Astrocyte (in vitro differentiated cells and primary cell): ENCODE measurements around the gene GNGT1. TPM values are rescaled to one million over a fixed set of nuclear protein-coding genes. Genes with fewer than 3 reads are reported as not detected.
A peak's percentile ranks its signal among the peaks of the same experiment; 100 is the strongest.

Experiments
- DNase-seq: peaks from one replicate; pipeline ENCODE4 v3.0.0-alpha.2; 2010; ENCODE audit warnings: low read depth
- FAIRE-seq: peaks from 2 replicates; lab custom pipeline; 2011; peaks lifted over from hg19 to GRCh38; lab: Jason Lieb, UNC
- H2AFZ ChIP-seq: 2 replicates; pipeline ENCODE4 v1.6.0; 2012; ENCODE audit warnings: low read depth, low read length, inconsistent platforms
- H3K27ac ChIP-seq: 2 replicates; pipeline ENCODE4 v1.5.1; 2011; ENCODE audit warnings: low read depth, low read length, inconsistent platforms
- H3K27me3 ChIP-seq: 2 replicates; pipeline ENCODE4 v1.6.0; 2011; ENCODE audit warnings: low read length, inconsistent platforms; ENCODE audit not compliant: insufficient read depth
- H3K36me3 ChIP-seq: 2 replicates; pipeline ENCODE4 v1.5.1; 2011; ENCODE audit warnings: low read length, inconsistent platforms; ENCODE audit not compliant: insufficient read depth
- H3K4me1 ChIP-seq: 2 replicates; pipeline ENCODE4 v1.5.1; 2011; ENCODE audit warnings: low read length, inconsistent platforms; ENCODE audit not compliant: insufficient read depth
- H3K4me2 ChIP-seq: 2 replicates; pipeline ENCODE4 v1.6.0; 2012; ENCODE audit warnings: low read length, inconsistent platforms
- H3K4me3 ChIP-seq: 2 replicates; pipeline ENCODE4 v1.5.1; 2011; ENCODE audit warnings: low read depth, mild to moderate bottlenecking, low read length, inconsistent platforms; ENCODE audit not compliant: insufficient read depth
- H3K79me2 ChIP-seq: 2 replicates; pipeline ENCODE4 v1.6.0; 2012; ENCODE audit warnings: mild to moderate bottlenecking, low read length, inconsistent platforms; ENCODE audit not compliant: insufficient read depth
- H3K9ac ChIP-seq: 2 replicates; pipeline ENCODE4 v1.6.0; 2012; ENCODE audit warnings: mild to moderate bottlenecking, low read length, inconsistent platforms
- H3K9me3 ChIP-seq: 2 replicates; pipeline ENCODE4 v1.5.1; 2012; ENCODE audit warnings: low read depth, mild to moderate bottlenecking, low read length, inconsistent platforms; ENCODE audit not compliant: insufficient read depth
- H4K20me1 ChIP-seq: 2 replicates; pipeline ENCODE4 v1.6.0; 2012; ENCODE audit warnings: low read length, inconsistent platforms; ENCODE audit not compliant: insufficient read depth
- H3K27ac Mint-ChIP-seq: one replicate; pipeline ENCODE4 v1.8.0; 2021; ENCODE audit warnings: mild to moderate bottlenecking, mixed read lengths; ENCODE audit not compliant: unreplicated experiment
- H3K27me3 Mint-ChIP-seq: one replicate; pipeline ENCODE4 v1.8.0; 2021; ENCODE audit warnings: low read depth, mixed read lengths; ENCODE audit not compliant: unreplicated experiment
- H3K36me3 Mint-ChIP-seq: one replicate; pipeline ENCODE4 v1.8.0; 2021; ENCODE audit warnings: low read depth, mixed read lengths; ENCODE audit not compliant: unreplicated experiment
- H3K4me1 Mint-ChIP-seq: one replicate; pipeline ENCODE4 v1.8.0; 2021; ENCODE audit warnings: low read depth, mixed read lengths; ENCODE audit not compliant: unreplicated experiment
- H3K4me3 Mint-ChIP-seq: one replicate; pipeline ENCODE4 v1.8.0; 2021; ENCODE audit warnings: mild to moderate bottlenecking, moderate library complexity, mixed read lengths; ENCODE audit not compliant: unreplicated experiment
- H3K9me3 Mint-ChIP-seq: one replicate; pipeline ENCODE4 v1.8.0; 2021; ENCODE audit warnings: mild to moderate bottlenecking, mixed read lengths; ENCODE audit not compliant: unreplicated experiment
- EZH2 ChIP-seq: IDR thresholded peaks from 2 replicates; pipeline ENCODE4 v1.6.1; 2012; ENCODE audit warnings: mild to moderate bottlenecking, low read length, inconsistent platforms; ENCODE audit not compliant: insufficient read depth
- total RNA-seq: library from RNA; stranded (reverse); gene quantifications from 2 replicates; pipeline ENCODE4 v1.2.1, GENCODE V29; 2021
- TF ChIP-seq, protein P1 (sequence below): IDR thresholded peaks from 2 replicates; pipeline ENCODE4 v1.5.1; 2011; ENCODE audit warnings: low read depth, mild to moderate bottlenecking, inconsistent platforms, low read length, moderate library complexity; ENCODE audit not compliant: insufficient read depth

Gene GNGT1
- total RNA-seq, 1 donor from 2014 or later: not detected

DNA sequence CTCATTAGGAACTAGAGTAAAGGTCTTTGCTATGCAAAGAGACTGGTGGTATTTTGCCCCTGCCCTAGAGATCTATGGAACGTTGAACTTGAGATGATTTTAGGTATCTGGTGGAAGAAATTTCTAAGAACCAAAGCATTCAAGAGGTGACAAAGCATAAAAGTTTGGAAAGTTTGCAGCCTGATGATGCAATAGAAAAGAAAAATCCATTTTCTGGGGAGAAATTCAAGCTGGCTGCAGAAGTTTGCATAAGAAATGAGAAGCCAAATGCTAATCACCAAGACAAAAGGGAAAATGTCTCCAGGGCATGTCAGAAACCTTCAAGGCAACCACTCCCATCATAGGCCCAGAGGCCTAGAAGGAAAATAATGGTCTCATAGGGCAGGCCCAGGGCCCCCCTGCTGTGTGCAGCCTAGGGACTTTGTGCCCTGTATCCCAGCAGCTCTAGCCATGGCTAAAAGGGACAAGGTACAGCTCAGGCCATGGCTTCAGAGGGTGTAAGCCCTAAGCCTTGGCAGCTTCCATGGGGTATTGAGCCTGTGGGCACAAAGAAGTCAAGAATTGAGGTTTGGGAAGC lies 32.3 kb upstream of the GNGT1 start:
- H4K20me1 ChIP-seq: no peaks in the 10 kb centered on the region
- no peaks in the 10 kb centered on the region for H3K9me3 ChIP-seq
- no peaks in the 10 kb centered on the region for H3K27me3 ChIP-seq
- no peak overlapping the region for H3K4me3 ChIP-seq
- no peak overlapping the region for H3K9ac ChIP-seq
- H3K27ac ChIP-seq: no peak overlapping the region
- H3K79me2 ChIP-seq: no peaks in the 10 kb centered on the region
- TF ChIP-seq, protein P1, sequence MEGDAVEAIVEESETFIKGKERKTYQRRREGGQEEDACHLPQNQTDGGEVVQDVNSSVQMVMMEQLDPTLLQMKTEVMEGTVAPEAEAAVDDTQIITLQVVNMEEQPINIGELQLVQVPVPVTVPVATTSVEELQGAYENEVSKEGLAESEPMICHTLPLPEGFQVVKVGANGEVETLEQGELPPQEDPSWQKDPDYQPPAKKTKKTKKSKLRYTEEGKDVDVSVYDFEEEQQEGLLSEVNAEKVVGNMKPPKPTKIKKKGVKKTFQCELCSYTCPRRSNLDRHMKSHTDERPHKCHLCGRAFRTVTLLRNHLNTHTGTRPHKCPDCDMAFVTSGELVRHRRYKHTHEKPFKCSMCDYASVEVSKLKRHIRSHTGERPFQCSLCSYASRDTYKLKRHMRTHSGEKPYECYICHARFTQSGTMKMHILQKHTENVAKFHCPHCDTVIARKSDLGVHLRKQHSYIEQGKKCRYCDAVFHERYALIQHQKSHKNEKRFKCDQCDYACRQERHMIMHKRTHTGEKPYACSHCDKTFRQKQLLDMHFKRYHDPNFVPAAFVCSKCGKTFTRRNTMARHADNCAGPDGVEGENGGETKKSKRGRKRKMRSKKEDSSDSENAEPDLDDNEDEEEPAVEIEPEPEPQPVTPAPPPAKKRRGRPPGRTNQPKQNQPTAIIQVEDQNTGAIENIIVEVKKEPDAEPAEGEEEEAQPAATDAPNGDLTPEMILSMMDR: no peak
- TF ChIP-seq EZH2: no peak
- H2AFZ ChIP-seq: no peak overlapping the region
- no peaks in the 10 kb centered on the region for H3K4me1 ChIP-seq
- Mint-ChIP-seq H3K36me3 (no peaks in the 10 kb centered on the region), H3K27me3 (no peaks in the 10 kb centered on the region), H3K4me3 (no peak overlapping the region), H3K27ac (no peak overlapping the region), H3K4me1 (no peaks in the 10 kb centered on the region), H3K9me3 (no peaks in the 10 kb centered on the region)
- no peak for DNase-seq
- no peak overlapping the region for H3K4me2 ChIP-seq
- no peaks in the 10 kb centered on the region for H3K36me3 ChIP-seq
- FAIRE-seq: no peak

DNA sequence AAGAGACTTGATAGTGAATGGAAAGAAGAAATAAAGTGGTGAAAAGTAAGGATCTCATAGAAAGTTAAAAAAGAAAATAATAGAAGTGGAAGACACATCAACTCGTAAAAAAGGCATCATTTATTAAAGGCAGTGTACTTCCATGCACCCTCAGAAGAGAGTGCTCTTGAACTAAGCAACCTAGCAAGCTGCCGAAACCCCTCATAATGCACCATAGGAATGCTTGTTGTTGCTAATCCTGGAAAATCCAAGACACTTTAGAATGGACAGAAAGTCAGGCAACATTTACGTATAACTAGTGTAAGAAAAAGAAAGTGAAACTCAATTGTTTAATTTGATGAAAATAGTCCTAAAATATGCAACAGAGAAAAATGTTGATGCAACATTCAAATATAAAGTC lies 28.6 kb upstream of the GNGT1 start:
- Histone ChIP-seq H3K79me2 (no peaks in the 10 kb centered on the region), H3K9ac (no peak overlapping the region), H3K27ac (no peak overlapping the region), H3K4me3 (no peak overlapping the region), H3K9me3 (no peaks in the 10 kb centered on the region), H3K4me2 (no peak overlapping the region), H3K4me1 (no peaks in the 10 kb centered on the region), H2AFZ (no peak overlapping the region), H4K20me1 (no peaks in the 10 kb centered on the region), H3K36me3 (no peaks in the 10 kb centered on the region), H3K27me3 (no peaks in the 10 kb centered on the region)
- peak; percentile 5 for FAIRE-seq
- DNase-seq: no peak
- TF ChIP-seq, protein P1: no peak
- TF ChIP-seq EZH2: no peak
- H3K36me3 Mint-ChIP-seq: no peaks in the 10 kb centered on the region
- peaks cover 6% of the 10 kb centered on the region for H3K4me1 Mint-ChIP-seq
- H3K27me3 Mint-ChIP-seq: no peaks in the 10 kb centered on the region
- no peak overlapping the region for H3K27ac Mint-ChIP-seq
- peaks cover 4% of the 10 kb centered on the region for H3K9me3 Mint-ChIP-seq
- H3K4me3 Mint-ChIP-seq: no peak overlapping the region

DNA sequence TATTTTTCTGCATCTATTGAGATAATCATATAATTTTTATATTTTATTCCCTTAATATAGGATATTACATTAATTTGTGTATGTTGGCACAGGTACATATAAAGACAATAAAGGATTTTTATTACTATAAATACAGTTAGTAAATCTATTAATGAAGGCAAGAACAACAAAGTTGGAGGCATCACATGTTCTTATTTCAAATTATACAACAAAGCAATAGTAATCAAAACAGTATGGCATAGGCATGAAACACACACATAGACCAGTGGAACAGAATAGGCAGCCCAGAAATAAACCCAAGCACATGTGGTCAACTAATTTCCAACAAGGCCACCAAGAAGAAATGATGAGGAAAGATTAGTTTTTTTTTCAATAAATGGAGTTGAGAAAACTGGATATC lies 27.0 kb upstream of the GNGT1 start:
- peaks cover 4% of the 10 kb centered on the region for H3K9me3 Mint-ChIP-seq
- H3K4me2 ChIP-seq: no peak overlapping the region
- no peak overlapping the region for H3K9ac ChIP-seq
- DNase-seq (no peak), FAIRE-seq (no peak)
- H3K4me1 ChIP-seq: no peaks in the 10 kb centered on the region
- no peak overlapping the region for H3K27ac ChIP-seq
- no peak overlapping the region for H2AFZ ChIP-seq
- H4K20me1 ChIP-seq: no peaks in the 10 kb centered on the region
- H3K36me3 Mint-ChIP-seq: no peaks in the 10 kb centered on the region
- peaks cover 18% of the 10 kb centered on the region for H3K4me1 Mint-ChIP-seq
- no peaks in the 10 kb centered on the region for H3K27me3 ChIP-seq
- H3K9me3 ChIP-seq: no peaks in the 10 kb centered on the region
- H3K27ac Mint-ChIP-seq: no peak overlapping the region
- H3K79me2 ChIP-seq: no peaks in the 10 kb centered on the region
- no peak overlapping the region for H3K4me3 Mint-ChIP-seq
- no peaks in the 10 kb centered on the region for H3K36me3 ChIP-seq
- no peaks in the 10 kb centered on the region for H3K27me3 Mint-ChIP-seq
- TF ChIP-seq EZH2: no peak
- TF ChIP-seq, protein P1: no peak
- H3K4me3 ChIP-seq: no peak overlapping the region
